CD4-positive, alpha-beta T cell treated with Interleukin-6 at 100 ng/mL for 8 hours (primary cell): ENCODE data around the gene TRIM28.

Source experiments
- DNase-seq: peaks from one replicate; pipeline ENCODE4 v3.0.0-alpha.2; 2020; ENCODE audit warnings: mixed read lengths, low spot score

The TRIM28 gene

DNA sequence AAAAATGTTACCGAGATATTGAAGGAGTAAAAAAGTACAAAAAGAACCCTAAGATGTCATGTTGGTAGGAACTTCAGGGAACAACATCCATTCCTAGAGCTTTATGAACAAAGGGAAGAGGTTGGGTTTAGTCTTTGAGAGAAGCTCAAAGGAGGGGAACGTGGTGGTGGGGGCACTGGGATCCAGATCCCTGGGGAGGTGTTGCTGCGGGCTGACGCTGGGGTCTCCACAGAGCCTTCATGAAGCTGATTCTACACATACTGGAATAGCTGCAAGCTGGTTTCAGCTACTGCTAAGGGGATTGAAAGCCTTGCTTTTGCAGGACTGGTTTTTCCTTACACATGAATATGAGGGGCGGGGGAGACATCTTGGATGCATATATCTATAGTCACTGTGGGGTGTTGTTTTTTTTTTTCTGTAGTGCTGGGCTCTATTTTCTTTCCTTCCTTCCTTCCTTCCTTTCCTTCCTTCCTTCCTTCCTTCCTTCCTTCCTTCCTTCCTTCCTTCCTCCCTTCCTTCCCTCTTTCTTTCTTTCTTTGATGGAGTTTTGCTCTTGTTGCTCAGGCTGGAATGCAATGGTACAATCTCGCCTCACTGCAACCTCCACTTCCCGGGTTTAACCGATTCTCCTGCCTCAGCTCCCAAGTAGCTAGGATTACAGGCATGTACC is 35.7 kb downstream of the TRIM28 start:
- no peak for DNase-seq

DNA sequence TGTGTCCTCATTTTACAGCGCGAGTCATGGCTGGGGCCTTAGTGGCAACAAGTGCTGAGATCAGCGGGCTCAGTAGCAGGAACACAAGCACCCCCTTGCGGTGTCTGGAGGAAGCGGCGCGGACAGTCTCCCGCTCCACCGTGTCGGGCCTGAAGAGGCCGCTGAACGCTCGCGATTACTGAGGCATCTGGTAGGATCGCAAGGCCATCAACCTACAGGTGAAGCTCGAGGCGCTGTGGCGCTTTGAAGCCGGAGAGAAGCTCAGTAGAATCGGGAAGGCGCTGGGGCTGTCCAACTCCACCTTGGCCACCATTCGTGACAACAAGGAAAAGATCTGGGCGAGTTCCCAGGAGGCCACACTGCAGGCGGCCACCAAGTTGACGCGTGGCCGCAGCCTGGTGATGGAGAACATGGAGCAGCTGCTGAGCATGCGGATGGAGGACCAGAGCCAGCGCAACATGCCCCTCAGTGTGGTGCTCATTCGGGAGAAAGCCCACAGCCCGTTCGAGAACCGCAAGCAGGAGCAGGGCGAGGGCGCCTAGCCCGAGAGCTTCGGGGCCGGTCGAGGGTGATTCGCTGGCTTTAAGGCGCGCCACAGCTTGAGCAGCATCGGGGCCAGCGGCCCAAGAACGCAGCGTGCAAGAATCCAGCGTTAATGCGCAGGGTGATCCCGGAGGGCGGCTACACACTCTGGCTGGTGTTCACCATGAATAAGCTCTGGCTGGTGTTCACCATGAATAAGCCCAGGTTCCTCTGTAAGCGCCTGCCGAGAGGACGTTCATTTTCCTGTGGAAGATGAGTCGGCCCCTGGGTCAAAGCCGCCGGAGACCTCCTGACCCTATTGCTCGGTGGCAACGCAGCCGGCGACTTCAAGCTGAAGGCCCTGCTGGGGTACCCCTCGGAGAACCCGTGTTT is 37.6 kb downstream of the TRIM28 start:
- DNase-seq = peak; percentile 90

DNA sequence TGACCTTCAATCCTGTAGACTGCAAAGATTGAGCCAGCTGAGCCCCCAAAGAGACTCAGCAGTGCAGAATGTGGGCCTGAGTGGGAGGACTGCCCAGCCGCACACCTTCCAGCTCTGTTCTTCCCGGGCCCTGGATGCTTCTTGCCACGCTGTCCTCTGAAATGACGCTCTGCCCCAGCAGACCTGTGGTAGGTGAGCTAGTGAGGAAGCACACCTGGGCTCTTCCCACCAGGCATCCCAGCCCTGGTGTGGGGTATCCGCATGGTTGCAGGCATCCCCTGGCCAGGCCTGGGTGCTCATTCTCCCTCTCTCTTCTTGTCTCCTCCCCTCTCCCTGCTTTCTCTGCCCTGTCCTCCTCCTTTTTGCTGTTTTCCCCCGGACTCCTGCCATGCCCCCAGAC is 39.1 kb downstream of the TRIM28 start:
- DNase-seq = no peak

DNA sequence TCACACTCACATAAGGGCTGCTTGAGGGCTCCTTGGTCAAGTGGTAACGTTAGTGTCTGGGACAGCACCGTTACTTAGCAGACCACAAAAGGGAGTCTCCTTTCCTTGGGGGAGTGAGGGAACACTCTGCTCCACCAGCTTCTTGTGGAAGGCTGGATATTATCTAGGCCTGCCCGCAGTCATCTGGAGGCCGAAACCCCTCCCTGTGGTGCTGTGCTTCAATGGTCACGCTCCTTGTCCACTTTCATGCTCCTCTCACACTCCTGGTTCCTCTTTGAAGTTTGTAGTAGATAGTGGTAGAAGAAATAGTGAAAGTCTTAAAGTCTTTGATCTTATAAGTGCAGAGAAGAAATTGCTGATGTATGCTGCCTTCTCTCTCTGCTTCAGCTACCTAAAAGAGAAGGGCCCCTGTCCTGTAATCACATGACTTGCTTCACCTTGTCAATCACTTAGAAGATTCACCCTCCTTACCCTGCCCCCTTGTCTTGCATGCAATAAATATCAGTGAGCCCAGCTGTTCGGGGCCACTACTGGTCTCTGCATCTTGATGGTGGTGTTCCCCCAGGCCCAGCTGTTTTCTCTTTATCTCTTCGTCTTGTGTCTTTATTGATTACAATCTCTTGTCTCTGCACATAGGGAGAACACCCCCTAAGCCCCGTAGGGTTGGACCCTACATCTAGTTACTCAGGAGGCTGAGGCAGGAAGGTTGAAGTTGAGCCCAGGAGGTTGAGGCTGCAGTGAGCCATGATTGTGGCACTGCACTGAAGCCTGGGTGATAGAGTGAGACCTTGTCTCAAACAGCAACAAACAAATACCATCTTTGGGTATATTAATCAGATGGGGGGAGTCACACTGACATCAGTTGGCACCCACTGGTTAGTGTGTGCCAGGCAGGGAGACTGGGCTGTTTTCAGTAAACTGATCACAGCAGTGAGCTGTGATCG is 40.9 kb downstream of the TRIM28 start:
- no peak for DNase-seq

DNA sequence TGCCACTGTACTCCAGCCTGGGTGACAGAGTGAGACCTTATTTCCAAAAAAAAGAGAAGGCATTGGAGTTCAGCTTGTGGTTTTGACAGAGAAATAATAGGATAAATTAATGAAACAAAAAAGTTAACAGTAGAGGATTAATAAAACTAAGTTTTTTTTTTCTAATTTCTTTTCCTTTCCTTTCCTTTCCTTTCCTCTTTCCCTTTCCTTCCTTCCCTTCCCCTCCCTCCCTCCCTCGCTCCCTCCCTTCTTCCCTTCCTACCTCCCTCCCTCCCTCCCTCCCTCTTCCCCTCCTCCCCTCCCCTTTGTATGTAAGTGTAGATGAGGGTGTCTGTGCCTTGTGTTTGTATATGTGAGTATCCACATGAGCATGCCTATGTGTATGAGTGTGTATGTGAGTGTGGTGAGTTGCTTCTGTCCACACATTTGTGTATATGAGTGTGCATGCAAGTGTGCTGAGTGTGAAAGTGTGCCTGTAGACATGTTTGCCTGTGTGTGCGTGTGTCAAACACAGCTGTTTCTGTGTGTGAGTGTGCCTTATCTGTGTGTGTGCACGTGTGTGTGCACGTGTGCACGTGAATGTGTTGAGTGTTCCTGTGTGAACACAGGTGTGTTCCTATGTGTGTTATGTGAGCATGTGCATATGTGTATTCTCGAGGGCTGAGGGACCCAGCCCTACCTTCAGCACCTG is 41.7 kb downstream of the TRIM28 start:
- DNase-seq = no peak

DNA sequence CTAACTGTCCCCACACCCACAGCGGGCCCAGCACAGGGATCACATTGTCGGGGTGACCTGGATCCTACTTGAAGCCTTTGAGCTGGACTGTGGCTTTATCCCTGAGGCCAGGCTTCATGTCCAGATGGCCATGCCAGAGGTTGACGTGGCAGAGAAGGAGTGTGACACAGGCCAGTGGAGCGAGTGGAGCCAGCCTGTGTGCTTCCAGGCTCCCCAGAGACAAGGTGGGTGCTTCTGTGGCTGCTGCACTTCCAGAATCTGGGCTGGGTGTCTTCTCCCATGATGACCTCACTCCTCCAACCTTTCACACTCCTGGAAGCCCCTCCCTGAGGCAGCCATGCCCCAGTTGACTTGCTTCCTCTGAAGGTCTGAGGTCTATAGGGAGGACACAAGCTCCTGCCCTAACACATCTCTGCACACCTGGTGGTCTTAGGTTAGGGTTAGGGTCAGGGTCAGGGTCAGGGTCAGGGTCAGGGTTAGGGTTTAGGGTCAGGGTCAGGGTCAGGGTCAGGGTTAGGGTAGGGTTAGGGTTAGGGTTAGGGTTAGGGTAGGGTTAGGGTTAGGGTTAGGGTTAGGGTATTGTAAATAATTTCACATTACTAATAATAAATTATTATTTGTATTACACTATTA is 42.4 kb downstream of the TRIM28 start:
- DNase-seq = no peak
